IMR-90 (cell line): Measurements from ENCODE around the gene PTPN22. TPM values are rescaled to one million over a fixed set of nuclear protein-coding genes. Genes with fewer than 3 reads are reported as not detected.

Experiments used
- ATAC-seq: fragments of 200-7000 bp; cut with Tn5 transposase; 2 replicates; pipeline ENCODE4 v1.9.1; 2020; ENCODE audit warnings: low read depth, mild to moderate bottlenecking, moderate library complexity
- BruUV-seq: library from RNA; stranded (reverse); fragments of 400-500 nt; replicated peaks from 2 replicates; lab custom pipeline; 2021; lab: Mats Ljungman, UMichigan
- CTCF ChIA-PET: fragments of 300-600 bp; formaldehyde crosslinking; extraction: SDS; loops from one replicate; lab custom pipeline; 2021; ENCODE audit warnings: antibody characterized with exemption; lab: Yijun Ruan, JAX
- POLR2A ChIA-PET: fragments of 300-600 bp; sonication (Branson Sonifier 250); formaldehyde crosslinking; loops from one replicate; lab custom pipeline; 2022; ENCODE audit warnings: antibody characterized with exemption; ENCODE audit not compliant: unreplicated experiment; lab: Charles Lee
- DNase-seq: peaks from one replicate; pipeline ENCODE4 v3.0.0; 2013
- H2AFZ ChIP-seq: replicated peaks from 2 replicates; pipeline ENCODE3; 2013; ENCODE audit warnings: low read length, mild to moderate bottlenecking; ENCODE audit not compliant: poor library complexity
- H2AK5ac ChIP-seq: 2 replicates; pipeline ENCODE4 v1.6.1; 2013; ENCODE audit warnings: low read depth, low read length, inconsistent platforms
- H2AK9ac ChIP-seq: replicated peaks from 2 replicates; pipeline ENCODE3; 2013; ENCODE audit warnings: mild to moderate bottlenecking, low read depth, low read length, moderate library complexity; ENCODE audit not compliant: poor library complexity
- H2BK120ac ChIP-seq: 2 replicates; pipeline ENCODE4 v1.6.1; 2013; ENCODE audit warnings: low read depth, low read length, inconsistent platforms
- H2BK15ac ChIP-seq: 3 replicates; pipeline ENCODE4 v1.6.1; 2013; ENCODE audit warnings: low read depth, low read length, inconsistent platforms
- H2BK20ac ChIP-seq: 2 replicates; pipeline ENCODE4 v1.6.1; 2013; ENCODE audit warnings: low read depth, mild to moderate bottlenecking, inconsistent platforms, low read length, moderate library complexity
- H2BK5ac ChIP-seq: 2 replicates; pipeline ENCODE4 v1.6.1; 2013; ENCODE audit warnings: mild to moderate bottlenecking, low read depth, low read length, inconsistent platforms; ENCODE audit not compliant: poor library complexity, severe bottlenecking
- H3K14ac ChIP-seq: replicated peaks from 2 replicates; pipeline ENCODE4 v1.6.1; 2013; ENCODE audit warnings: low read depth, low read length, inconsistent platforms
- H3K18ac ChIP-seq: 2 replicates; pipeline ENCODE4 v1.6.1; 2013; ENCODE audit warnings: low read depth, low read length, control low read depth
- H3K23ac ChIP-seq: 2 replicates; pipeline ENCODE4 v1.6.1; 2013; ENCODE audit warnings: low read depth, low read length, inconsistent platforms
- H3K27ac ChIP-seq: 2 replicates; pipeline ENCODE4 v1.5.1; 2013; ENCODE audit warnings: mild to moderate bottlenecking, control low read depth, low read length; ENCODE audit not compliant: insufficient read depth
- H3K27me3 ChIP-seq: 2 replicates; pipeline ENCODE4 v1.6.1; 2013; ENCODE audit warnings: low read length; ENCODE audit not compliant: control insufficient read depth, insufficient read depth
- H3K36me3 ChIP-seq: 2 replicates; pipeline ENCODE4 v1.6.1; 2013; ENCODE audit warnings: low read length, mixed read lengths; ENCODE audit not compliant: control insufficient read depth, insufficient read depth
- H3K4ac ChIP-seq: 2 replicates; pipeline ENCODE4 v1.6.1; 2013; ENCODE audit warnings: low read depth, low read length, inconsistent platforms
- H3K4me1 ChIP-seq: 2 replicates; pipeline ENCODE4 v1.6.1; 2013; ENCODE audit warnings: low read length, mixed read lengths; ENCODE audit not compliant: control insufficient read depth, insufficient read depth
- H3K4me2 ChIP-seq: 2 replicates; pipeline ENCODE4 v1.6.1; 2013; ENCODE audit warnings: low read depth, mild to moderate bottlenecking, control low read depth, low read length, moderate library complexity
- H3K4me3 ChIP-seq: 2 replicates; pipeline ENCODE4 v1.5.1; 2013; ENCODE audit warnings: low read depth, mild to moderate bottlenecking, control low read depth, low read length, moderate library complexity; ENCODE audit not compliant: insufficient read depth
- H3K56ac ChIP-seq: 2 replicates; pipeline ENCODE4 v1.6.1; 2013; ENCODE audit warnings: low read length, inconsistent platforms; ENCODE audit not compliant: insufficient read depth; ENCODE audit errors: extremely low read depth
- H3K79me1 ChIP-seq, 2 experiments: 2 replicates each; pipeline ENCODE4 v1.6.1; 2013; ENCODE audit warnings: low read length in 2 of 2, inconsistent platforms in 1 of 2, low read depth in 1 of 2
- H3K9ac ChIP-seq: 2 replicates; pipeline ENCODE4 v1.6.1; 2013; ENCODE audit warnings: low read depth, low read length, control low read depth
- H3K9me1 ChIP-seq: 2 replicates; pipeline ENCODE4 v1.6.1; 2013; ENCODE audit warnings: low read length, inconsistent platforms; ENCODE audit not compliant: insufficient read depth
- H3K9me3 ChIP-seq: 2 replicates; pipeline ENCODE4 v1.6.1; 2013; ENCODE audit warnings: low read length; ENCODE audit not compliant: control insufficient read depth, insufficient read depth
- H4K20me1 ChIP-seq: 2 replicates; pipeline ENCODE4 v1.6.1; 2013; ENCODE audit warnings: low read length, inconsistent platforms; ENCODE audit not compliant: insufficient read depth
- H4K5ac ChIP-seq: 2 replicates; pipeline ENCODE4 v1.6.1; 2013; ENCODE audit warnings: mild to moderate bottlenecking, low read depth, low read length, control low read depth
- H4K8ac ChIP-seq, 2 experiments: 2 replicates each; pipeline ENCODE4 v1.6.1; 2013; ENCODE audit warnings: low read depth in 2 of 2, low read length in 2 of 2, control low read depth in 1 of 2, inconsistent platforms in 1 of 2
- H4K91ac ChIP-seq: 2 replicates; pipeline ENCODE4 v1.6.1; 2013; ENCODE audit warnings: low read depth, low read length, inconsistent platforms; ENCODE audit not compliant: insufficient read depth
- CHD1 ChIP-seq: IDR thresholded peaks from 2 replicates; pipeline ENCODE4 v1.6.1; 2012; ENCODE audit warnings: low read depth, low read length, improper control_type of control experiment
- FOS ChIP-seq: fragments of 150-350 bp; IDR thresholded peaks from 2 replicates; pipeline ENCODE4 v1.6.1; 2016; ENCODE audit warnings: low read depth, low read length
- MAFK ChIP-seq: IDR thresholded peaks from 2 replicates; pipeline ENCODE4 v1.6.1; 2012; ENCODE audit warnings: low read depth, low read length, improper control_type of control experiment
- MXI1 ChIP-seq: IDR thresholded peaks from 2 replicates; pipeline ENCODE4 v1.6.1; 2012; ENCODE audit warnings: low read depth, mild to moderate bottlenecking, low read length, moderate library complexity, borderline replicate concordance
- NFE2L2 ChIP-seq: fragments of 150-350 bp; IDR thresholded peaks from 2 replicates; pipeline ENCODE4 v1.6.1; 2016; ENCODE audit warnings: low read depth, mild to moderate bottlenecking, low read length
- RCOR1 ChIP-seq: IDR thresholded peaks from 2 replicates; pipeline ENCODE4 v1.6.1; 2012; ENCODE audit warnings: mild to moderate bottlenecking, low read length, improper control_type of control experiment; ENCODE audit not compliant: insufficient replicate concordance
- USF2 ChIP-seq: fragments of 150-350 bp; IDR thresholded peaks from 2 replicates; pipeline ENCODE4 v1.6.1; 2017; ENCODE audit warnings: mild to moderate bottlenecking, antibody characterized with exemption, low read length, low read depth
- WGBS, 2 experiments: methylation state at CpG; one replicate each; pipeline versions ENCODE4 v1.1.5 to v1.1.7; 2013; ENCODE audit warnings: missing lambda C conversion rate in 2 of 2; ENCODE audit not compliant: insufficient read length in 1 of 2; ENCODE audit errors: extremely low coverage in 2 of 2; 5-methylcytosine and 5-hydroxymethylcytosine counted together
- dilution Hi-C: fragments of 300-500 bp; cut with HindIII; formaldehyde crosslinking; loops from one replicate; pipeline ENCODE4 v1.14.3; 2018; ENCODE audit warnings: low sequenced_read_pairs; ENCODE audit not compliant: unreplicated experiment
- in situ Hi-C: fragments of 300-500 bp; cut with MboI; formaldehyde crosslinking; loops from 3 replicates; pipeline ENCODE4 v1.14.3; 2019; ENCODE audit warnings: low sequenced_read_pairs, inconsistent platforms, mixed read lengths
- intact Hi-C: fragments of 100-400 bp; cut with micrococcal nuclease; formaldehyde crosslinking; loops from 2 replicates; pipeline ENCODE4 v1.10.0; 2022
- polyA plus RNA-seq, 3 experiments: library from polyadenylated mRNA; depleted of rRNA; stranded (reverse); fragments of >200 nt; gene quantifications; 2 replicates each; pipeline ENCODE4 v1.2.3, GENCODE V29; 2012; ENCODE audit warnings: low replicate concordance in 1 of 3
- total RNA-seq: library from RNA; depleted of rRNA; stranded (reverse); fragments of >200 nt; gene quantifications from 2 replicates; pipeline ENCODE4 v1.2.3, GENCODE V29; 2012

The PTPN22 gene
- total and polyA plus RNA-seq, 2 of the 4 experiments (the other 2 are of a cell fraction), result 0.14 to 0.18 TPM

GRCh38 chr1:113802367-113803007 lies 69.0 kb downstream of the PTPN22 start:
- no peak overlapping the region for H3K4me3 ChIP-seq
- H4K8ac ChIP-seq, result no peak overlapping the region
- no peak overlapping the region for H3K56ac ChIP-seq
- H3K4ac ChIP-seq, result no peak overlapping the region
- no peak overlapping the region for H2BK5ac ChIP-seq
- H2BK120ac ChIP-seq, result no peak overlapping the region
- H3K9me3 ChIP-seq, result no peaks in the 10 kb centered on the region
- no peak overlapping the region for H2BK15ac ChIP-seq
- DNase-seq (no peak), ATAC-seq (no peak)
- H3K9ac ChIP-seq, result no peak overlapping the region
- no peak overlapping the region for H2BK20ac ChIP-seq
- peaks cover 2% of the 10 kb centered on the region; the same call in 1 of the 2 replicates for H3K36me3 ChIP-seq
- H4K5ac ChIP-seq, result no peak overlapping the region
- H4K20me1 ChIP-seq, result peaks cover 22% of the 10 kb centered on the region; the same call in 1 of the 2 replicates
- no peak overlapping the region for H3K23ac ChIP-seq
- peaks cover 5% of the 10 kb centered on the region for H3K9me1 ChIP-seq
- peaks cover 2% of the 10 kb centered on the region; the same call in 1 of the 2 replicates for H3K4me1 ChIP-seq
- WGBS, 2 experiments, result no CpG with 5 or more reads among the region's 3 CpGs
- H3K79me1 ChIP-seq, result peaks cover 13 to 54% of the 10 kb centered on the region in 2 experiments
- no peak overlapping the region for H2AFZ ChIP-seq
- no peak overlapping the region for H2AK5ac ChIP-seq
- ChIA-PET POLR2A (no interaction called here), CTCF (no interaction called here)
- no peak for TF ChIP-seq FOS
- no peak for TF ChIP-seq USF2
- TF ChIP-seq MAFK, result no peak
- TF ChIP-seq RCOR1, result no peak
- no peak for TF ChIP-seq CHD1
- no peak for TF ChIP-seq MXI1
- no peak for TF ChIP-seq NFE2L2
- intact Hi-C loops, result no loop called here
- BruUV-seq, result no TSS peak
- dilution Hi-C loops, result no loop called here
- H4K91ac ChIP-seq, result no peak overlapping the region
- no peak overlapping the region for H3K27ac ChIP-seq
- no peak overlapping the region for H3K14ac ChIP-seq
- in situ Hi-C loops, result no loop called here
- no peak overlapping the region for H3K18ac ChIP-seq
- H3K27me3 ChIP-seq, result no peaks in the 10 kb centered on the region
- H3K4me2 ChIP-seq, result no peak overlapping the region
- H2AK9ac ChIP-seq, result no peak overlapping the region
